ENCODE measurements around the gene IGFBP4. TPM values are rescaled to one million over a fixed set of nuclear protein-coding genes. Genes with fewer than 3 reads are reported as not detected.
A peak's percentile ranks its signal among the peaks of the same experiment; 100 is the strongest.
"Not testable (repeated sequence)": the region's sequence is repeated elsewhere in the genome, so short reads cannot be mapped to it uniquely, and the experiment has no call there.

IGFBP4 gene
- total RNA-seq, 1 donor from 2014 or later, result 56.7 TPM

GRCh38 chr17:40410082-40410481 lies 33.2 kb upstream of the IGFBP4 start:
- H3K4me3 Mint-ChIP-seq, result no peak overlapping the region
- no peak overlapping the region for H3K27ac Mint-ChIP-seq (ENCODE audit: unreplicated experiment)
- no peak for TF ChIP-seq CTCF (conservative IDR thresholded peaks at IDR 0.05)
- H3K27me3 Mint-ChIP-seq (ENCODE audit: low read depth), result no peaks in the 10 kb centered on the region
- peaks cover 23% of the 10 kb centered on the region for H3K36me3 Mint-ChIP-seq (ENCODE audit: low read depth)
- peaks cover 9% of the 10 kb centered on the region for H3K4me1 Mint-ChIP-seq
- DNase-seq (ENCODE audit: low read depth, low spot score), result no peak
- H3K9me3 Mint-ChIP-seq, result no peaks in the 10 kb centered on the region

GRCh38 chr17:40411821-40412220 lies 31.4 kb upstream of the IGFBP4 start:
- TF ChIP-seq CTCF (conservative IDR thresholded peaks at IDR 0.05), result no peak
- peaks cover 24% of the 10 kb centered on the region for H3K36me3 Mint-ChIP-seq (ENCODE audit: low read depth)
- no peak overlapping the region for H3K27ac Mint-ChIP-seq (ENCODE audit: unreplicated experiment)
- peaks cover 24% of the 10 kb centered on the region for H3K4me1 Mint-ChIP-seq
- no peaks in the 10 kb centered on the region for H3K27me3 Mint-ChIP-seq (ENCODE audit: low read depth)
- no peak for DNase-seq (ENCODE audit: low read depth, low spot score)
- peak overlapping the region; percentile 34 for H3K4me3 Mint-ChIP-seq
- H3K9me3 Mint-ChIP-seq, result no peaks in the 10 kb centered on the region

GRCh38 chr17:40412880-40413279 lies 30.4 kb upstream of the IGFBP4 start:
- Mint-ChIP-seq H3K4me1 (peaks cover 31% of the 10 kb centered on the region), H3K27me3 (ENCODE audit: low read depth) (no peaks in the 10 kb centered on the region), H3K27ac (ENCODE audit: unreplicated experiment) (no peak overlapping the region), H3K9me3 (no peaks in the 10 kb centered on the region), H3K4me3 (peak overlapping the region; percentile 56), H3K36me3 (ENCODE audit: low read depth) (peaks cover 18% of the 10 kb centered on the region)
- no peak for DNase-seq (ENCODE audit: low read depth, low spot score)
- TF ChIP-seq CTCF (conservative IDR thresholded peaks at IDR 0.05), result no peak

GRCh38 chr17:40414312-40414711 lies 28.9 kb upstream of the IGFBP4 start:
- not testable (repeated sequence) for DNase-seq (ENCODE audit: low read depth, low spot score); H3K4me3 Mint-ChIP-seq; H3K9me3 Mint-ChIP-seq; H3K27me3 Mint-ChIP-seq (ENCODE audit: low read depth); H3K27ac Mint-ChIP-seq (ENCODE audit: unreplicated experiment)
- H3K4me1 Mint-ChIP-seq, result peaks cover 38% of the 10 kb centered on the region
- H3K36me3 Mint-ChIP-seq (ENCODE audit: low read depth), result peaks cover 18% of the 10 kb centered on the region

- Mint-ChIP-seq H3K27ac (ENCODE audit: unreplicated experiment) (no peak overlapping the region), H3K36me3 (ENCODE audit: low read depth) (peaks cover 13% of the 10 kb centered on the region), H3K9me3 (no peaks in the 10 kb centered on the region), H3K4me1 (peaks cover 45% of the 10 kb centered on the region), H3K4me3 (peak overlapping the region; percentile 94), H3K27me3 (ENCODE audit: low read depth) (no peaks in the 10 kb centered on the region)
- TF ChIP-seq CTCF (conservative IDR thresholded peaks at IDR 0.05), result peak; percentile 72
- no peak for DNase-seq (ENCODE audit: low read depth, low spot score)
Observed at GRCh38 chr17:40415390-40415789, 27.9 kb upstream of the IGFBP4 start.

- TF ChIP-seq CTCF (conservative IDR thresholded peaks at IDR 0.05), result no peak
- H3K27ac Mint-ChIP-seq (ENCODE audit: unreplicated experiment), result peak overlapping the region; percentile 16
Observed at GRCh38 chr17:40416671-40417070, 26.6 kb upstream of the IGFBP4 start.

More at GRCh38 chr17:40416671-40417070, 26.6 kb upstream of the IGFBP4 start:
- Mint-ChIP-seq H3K4me3 (peak overlapping the region; percentile 90), H3K27me3 (ENCODE audit: low read depth) (no peaks in the 10 kb centered on the region), H3K9me3 (no peaks in the 10 kb centered on the region), H3K36me3 (ENCODE audit: low read depth) (peaks cover 10% of the 10 kb centered on the region), H3K4me1 (peaks cover 42% of the 10 kb centered on the region)
- no peak for DNase-seq (ENCODE audit: low read depth, low spot score)

Measured in neural crest cell (in vitro differentiated cells).